ENCODE data around the gene UBE2Q1.
A peak's percentile ranks its signal among the peaks of the same experiment; 100 is the strongest.
"Not testable (repeated sequence)": the region's sequence is repeated elsewhere in the genome, so short reads cannot be mapped to it uniquely, and the experiment has no call there.

UBE2Q1 gene

GRCh38 chr1:154550657-154551056, 7.8 kb downstream of the UBE2Q1 start:
- no peak for DNase-seq (ENCODE audit: low spot score)

- no peak for DNase-seq (ENCODE audit: low spot score)
Observed at GRCh38 chr1:154550070-154550469, 8.4 kb downstream of the UBE2Q1 start.

DNA sequence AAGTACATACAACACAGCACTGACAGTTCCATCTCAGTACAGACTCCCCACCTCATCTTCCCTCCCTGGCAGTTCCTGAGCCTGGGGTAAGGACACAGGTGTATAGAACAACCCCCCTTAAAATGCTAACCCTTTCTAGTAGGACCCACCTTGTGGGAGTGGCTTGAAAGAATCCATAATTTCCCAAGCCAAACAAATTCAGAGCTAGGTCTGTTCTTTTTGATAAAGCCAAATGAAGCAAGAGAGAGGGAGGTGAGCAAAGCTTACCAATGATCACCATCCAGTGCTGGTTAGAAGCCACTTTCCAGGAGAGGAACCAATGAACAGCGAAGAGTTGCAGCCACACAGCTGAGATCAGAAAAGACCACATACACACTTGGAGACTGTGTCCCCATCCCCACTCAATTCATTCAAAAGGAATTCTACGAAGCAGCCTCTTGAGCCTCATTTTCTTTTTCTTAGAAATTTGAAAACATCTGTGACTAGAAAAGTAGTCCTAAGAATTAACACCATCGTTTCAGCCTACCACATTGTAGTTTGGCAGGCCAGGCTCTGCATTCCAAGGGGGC, 9.2 kb downstream of the UBE2Q1 start:
- no peak for DNase-seq (ENCODE audit: low spot score)

DNA sequence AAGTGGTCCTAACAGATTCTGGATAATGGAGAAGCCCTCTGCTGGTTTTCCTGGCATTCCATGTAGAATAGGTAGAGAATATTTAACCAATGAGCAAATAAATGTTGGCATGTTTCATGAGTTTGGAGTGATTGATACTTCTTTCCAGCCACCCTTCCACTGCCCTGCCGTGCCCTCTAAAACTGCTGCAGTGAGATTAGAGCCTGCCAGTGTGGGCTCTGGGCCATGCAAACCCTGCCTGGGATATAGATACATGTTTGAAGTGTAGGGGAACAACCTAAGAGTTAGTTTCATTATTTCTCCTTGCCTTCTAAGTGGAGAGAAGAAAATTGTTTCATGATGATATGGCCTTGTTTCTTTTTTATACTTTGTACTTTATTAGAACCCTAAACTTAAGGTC, 10.4 kb downstream of the UBE2Q1 start:
- no peak for DNase-seq (ENCODE audit: low spot score)

DNA sequence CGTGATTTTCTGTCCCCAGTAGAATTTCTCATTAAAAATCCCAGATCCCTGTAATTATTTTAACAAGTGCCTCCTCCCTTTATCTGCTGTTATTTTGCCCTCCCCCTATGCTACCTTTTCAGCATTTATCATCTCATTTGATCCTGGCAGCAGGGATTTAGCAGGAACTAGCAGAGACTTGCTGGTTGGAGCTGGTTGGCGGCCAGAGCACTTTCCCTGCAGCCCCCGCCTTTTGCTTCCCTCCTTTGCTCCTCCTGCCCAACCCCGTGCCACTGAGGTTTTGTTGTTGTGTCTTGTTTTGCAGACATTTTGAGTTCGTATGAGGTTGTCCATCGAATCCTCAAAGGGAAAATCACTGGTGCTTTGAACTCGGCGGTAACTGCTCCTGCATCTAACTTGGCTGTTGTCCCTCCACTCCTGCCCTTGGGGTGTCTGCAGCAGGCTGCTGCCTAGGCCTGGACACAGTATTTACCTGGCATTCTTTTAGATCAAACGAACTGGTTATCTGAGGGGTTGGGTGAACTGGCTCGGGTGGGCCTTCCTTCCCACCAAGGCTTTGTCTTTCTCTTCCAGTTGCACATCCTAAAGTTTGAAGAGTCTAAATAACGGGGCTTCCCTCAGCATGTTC, 11.2 kb downstream of the UBE2Q1 start:
- DNase-seq (ENCODE audit: low spot score) = no peak

GRCh38 chr1:154546264-154547063, 12.0 kb downstream of the UBE2Q1 start:
- DNase-seq (ENCODE audit: low spot score) = peak; percentile 88

DNA sequence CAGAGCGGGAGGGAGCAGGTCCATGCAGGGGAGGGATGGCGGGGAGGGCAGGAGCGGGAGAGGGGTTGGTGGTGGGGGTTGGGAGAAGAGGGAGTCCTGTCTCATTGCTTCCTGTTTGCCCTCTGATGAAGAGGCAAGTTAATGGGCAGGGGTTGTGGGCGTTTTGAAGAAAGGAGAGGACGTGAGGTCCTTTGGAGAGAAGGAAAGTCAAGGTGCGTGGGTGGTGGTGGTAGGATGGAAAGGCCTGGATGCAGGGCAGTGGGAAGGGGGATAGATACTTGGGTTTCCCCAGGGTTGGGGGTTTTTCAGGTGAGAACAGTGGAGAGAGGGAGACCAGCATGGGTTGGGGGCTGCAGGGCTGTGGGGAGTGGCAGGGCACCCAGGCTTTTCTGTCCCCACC, 17.2 kb downstream of the UBE2Q1 start:
- DNase-seq (ENCODE audit: low spot score) = no peak

DNA sequence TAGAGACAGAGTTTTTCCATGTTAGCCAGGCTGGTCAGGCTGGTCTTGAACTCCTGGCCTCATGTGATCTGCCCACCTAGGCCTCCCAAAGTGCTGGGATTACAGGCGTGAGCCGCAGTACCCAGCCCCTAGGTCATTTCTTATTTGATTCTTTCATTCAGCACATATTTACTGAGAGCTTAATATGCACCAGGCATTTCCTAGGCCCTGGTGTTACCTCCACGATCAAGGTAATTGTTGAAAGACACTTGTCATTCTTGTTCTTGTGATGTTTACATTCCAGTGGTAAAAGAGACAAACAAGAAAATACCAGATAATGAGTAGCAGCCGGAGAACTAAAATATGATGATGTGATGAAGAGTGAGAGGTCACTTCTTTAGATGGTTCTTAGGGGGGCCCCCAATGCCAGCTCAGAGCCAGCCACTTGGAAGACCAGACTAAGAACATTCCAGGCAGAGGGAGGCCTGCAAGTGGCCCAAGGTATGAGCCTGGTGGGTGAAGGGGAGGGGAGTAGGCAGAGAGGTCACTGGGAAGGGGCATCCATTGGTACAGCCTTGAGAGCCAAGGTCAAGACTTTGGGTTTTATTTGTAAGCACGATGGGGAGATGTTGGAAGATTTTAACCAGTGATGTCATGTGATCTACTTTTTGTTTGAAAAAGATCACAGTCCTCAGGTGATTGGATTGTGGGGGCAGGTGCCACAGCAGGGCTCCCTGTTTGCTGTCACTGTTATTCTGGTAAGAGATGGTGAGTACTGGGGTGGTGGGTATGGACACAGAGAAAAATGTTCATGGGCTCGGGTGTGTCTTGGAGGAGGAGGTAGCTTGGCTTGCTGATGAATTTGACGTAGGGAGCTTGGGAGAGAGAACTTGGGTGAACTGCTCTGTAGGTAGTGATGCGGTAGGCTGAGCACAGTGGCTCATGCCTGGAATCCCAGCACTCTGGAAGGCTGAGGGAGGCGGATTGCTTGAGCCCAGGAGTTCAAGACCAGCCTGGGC, 18.7 kb downstream of the UBE2Q1 start:
- no peak for DNase-seq (ENCODE audit: low spot score)

DNA sequence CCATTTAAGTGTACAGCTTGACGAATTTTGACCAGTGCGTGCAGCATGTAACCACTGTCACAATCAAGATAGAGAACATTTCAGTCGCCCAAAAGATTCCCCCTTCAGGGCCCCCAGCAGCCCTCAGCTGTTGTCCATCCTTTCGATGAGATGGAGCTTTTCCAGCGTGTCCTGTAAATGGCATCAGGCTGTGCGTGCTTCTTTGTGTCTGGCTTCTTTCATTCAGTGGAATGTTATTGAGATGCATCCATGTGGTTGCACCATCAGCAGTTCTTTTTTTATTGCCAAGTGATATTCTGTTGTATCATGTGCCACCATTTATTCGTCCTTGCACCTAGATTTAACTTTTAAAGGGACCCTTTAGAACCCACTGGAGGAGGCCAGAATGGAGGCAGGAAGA, 21.9 kb downstream of the UBE2Q1 start:
- peak; percentile 61 for DNase-seq (ENCODE audit: low spot score)

DNA sequence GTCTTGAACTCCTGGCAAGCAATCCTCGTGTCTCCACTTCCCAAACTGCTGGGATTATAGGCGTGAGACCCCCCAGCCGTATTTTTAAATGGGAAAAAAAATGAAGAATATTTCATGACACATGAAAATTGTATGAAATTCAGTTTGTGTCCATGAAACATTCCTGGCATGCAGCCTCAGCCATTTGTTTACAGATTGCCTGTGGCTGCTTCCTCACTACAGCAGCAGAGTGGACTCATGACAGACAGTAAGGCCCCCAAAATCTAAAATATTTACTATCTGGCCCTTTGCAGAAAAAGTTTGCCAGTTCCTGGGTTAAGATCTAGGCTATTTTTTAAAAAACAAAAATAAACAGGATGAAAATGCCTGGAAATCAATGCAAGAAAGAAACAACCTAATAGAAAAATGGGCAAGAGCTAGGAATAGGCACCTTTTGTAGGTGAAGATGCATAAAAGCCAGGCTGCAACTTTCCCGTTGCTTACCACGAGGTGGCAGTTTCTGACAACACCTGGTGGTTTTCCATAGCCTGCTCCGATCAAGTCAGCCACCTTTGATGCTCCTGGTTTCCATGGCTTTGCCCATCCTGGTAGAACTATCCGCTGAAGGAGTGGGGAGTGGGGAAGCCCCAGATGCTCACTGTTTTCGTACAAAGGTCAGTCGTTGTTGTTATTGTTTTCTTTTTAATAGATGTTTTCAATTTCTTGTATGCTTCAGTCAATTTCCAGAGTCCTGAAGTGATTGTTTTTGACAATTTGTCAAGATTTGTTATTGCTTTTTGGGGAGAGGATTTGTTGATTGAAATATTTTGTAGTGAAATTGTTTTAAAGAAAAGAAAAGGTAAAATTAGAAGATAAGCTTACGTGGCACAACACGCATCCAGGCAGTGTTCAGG, 24.3 kb downstream of the UBE2Q1 start:
- DNase-seq (ENCODE audit: low spot score) = no peak

- DNase-seq (ENCODE audit: low spot score) = not testable (repeated sequence)
Observed at GRCh38 chr1:154531950-154532349, 26.5 kb downstream of the UBE2Q1 start.

DNA sequence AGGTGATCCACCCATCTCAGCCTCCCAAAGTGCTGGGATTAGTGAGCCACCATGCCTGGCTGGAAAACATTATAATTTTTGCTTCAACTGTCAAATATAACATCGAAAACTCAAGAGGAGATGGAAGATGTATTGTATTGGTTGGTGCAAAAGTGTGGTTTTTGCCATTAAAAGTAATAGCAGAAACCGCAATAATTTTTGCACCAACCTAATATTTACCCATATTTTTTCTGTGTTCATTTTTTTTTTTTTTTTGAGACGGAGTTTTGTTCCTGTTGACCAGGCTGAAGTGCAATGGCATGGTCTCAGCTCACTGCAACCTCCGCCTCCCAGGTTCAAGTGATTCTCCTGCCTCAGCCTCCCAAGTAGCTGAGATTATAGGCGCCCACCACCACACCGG, 29.2 kb downstream of the UBE2Q1 start:
- no peak for DNase-seq (ENCODE audit: low spot score)

DNA sequence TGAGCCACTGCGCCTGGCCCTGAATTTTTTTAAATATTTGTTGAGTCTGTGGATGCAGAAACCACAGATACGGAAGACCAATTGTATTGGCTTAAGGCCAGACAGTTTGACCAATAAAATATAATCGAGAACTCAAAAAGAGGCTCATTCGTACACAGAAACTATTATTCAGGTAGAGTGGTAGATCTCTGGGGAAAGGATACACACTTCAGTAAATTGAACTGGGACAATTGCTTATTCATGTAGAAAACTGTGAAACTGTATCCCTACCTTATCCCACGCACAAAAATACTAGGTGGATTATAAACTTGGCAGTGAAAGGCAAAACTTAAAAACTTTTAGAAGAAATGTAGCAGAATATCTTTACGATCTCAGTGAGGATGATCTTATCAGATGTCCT, 31.3 kb downstream of the UBE2Q1 start:
- no peak for DNase-seq (ENCODE audit: low spot score)

DNA sequence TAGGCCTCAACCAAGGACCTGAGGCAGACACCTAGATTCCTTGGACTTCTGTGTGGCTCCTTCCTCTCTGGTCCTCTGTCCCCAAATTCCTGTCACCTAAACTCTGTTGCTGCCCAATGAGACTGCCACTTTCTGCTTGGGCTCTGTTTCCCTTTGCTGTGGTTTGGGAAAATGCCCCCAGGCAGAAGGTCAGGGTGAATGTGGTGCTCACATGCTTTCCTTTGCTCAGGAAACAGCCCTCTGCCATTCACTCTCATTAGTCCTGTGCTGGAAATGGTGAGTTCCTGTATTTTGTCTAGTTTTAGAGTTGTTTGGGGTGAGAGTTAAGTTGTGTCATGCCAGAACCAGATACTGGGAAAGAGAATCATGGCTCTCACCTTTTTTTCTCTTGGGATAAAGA, 33.6 kb downstream of the UBE2Q1 start:
- no peak for DNase-seq (ENCODE audit: low spot score)

GRCh38 chr1:154521695-154522094, 36.8 kb downstream of the UBE2Q1 start:
- DNase-seq (ENCODE audit: low spot score) = no peak

DNA sequence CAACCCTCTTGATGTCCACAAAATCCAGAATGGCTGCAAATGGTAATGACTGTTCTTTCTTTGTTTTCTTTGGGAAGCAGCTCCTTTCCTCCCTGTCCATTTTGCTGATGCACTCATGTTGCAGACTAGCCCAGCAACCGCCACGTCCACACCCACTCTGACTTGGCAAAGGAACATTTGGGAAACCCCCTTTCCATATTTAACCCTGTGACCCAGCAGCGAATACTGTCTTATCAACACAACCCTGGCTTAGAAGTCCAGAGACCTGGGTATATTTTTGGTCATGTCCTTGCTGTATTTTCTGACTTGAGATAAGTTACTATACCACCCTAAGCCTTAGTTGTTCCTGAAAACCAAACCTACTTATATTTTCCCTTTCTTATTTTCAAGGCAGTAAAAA, 38.1 kb downstream of the UBE2Q1 start:
- peak; percentile 26 for DNase-seq (ENCODE audit: low spot score)

DNA sequence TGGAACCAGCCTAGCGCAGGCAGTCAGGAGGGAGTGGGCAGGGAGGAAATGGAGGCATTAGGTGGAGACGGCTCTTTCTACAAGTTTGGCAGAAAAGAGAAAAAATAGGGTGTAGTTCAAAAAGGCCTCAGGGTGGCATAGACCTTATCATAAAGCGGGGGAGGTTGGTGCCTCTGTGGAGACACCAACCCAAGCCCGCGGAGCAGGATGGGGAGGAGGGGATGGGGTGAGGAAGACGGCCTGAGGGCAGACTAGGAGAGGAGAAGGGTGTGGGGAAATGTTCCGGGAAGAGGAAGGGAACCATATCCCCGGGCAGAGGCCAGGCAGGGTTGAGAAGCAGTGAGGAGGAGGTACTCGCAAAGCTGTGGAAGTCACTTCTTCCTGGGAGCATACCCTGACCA, 38.9 kb downstream of the UBE2Q1 start:
- no peak for DNase-seq (ENCODE audit: low spot score)

DNA sequence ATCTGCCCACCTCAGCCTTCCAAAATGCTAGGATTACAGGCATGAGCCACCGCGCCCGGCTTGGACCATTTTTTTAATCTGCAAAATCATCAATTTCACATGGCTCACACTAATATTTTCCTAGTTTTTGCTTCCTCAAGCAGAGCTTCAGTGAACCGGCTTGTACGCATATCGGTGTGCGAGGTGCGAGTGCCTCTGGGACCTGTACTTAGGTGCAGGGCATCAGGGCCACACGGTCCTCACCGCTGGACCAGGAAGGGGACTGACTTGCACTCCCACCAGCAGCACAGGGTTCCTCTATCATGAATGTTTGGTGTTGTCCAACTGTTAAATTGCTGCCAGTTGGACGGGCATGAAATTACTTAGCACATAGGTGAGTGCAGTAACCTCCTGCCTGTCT, 40.8 kb downstream of the UBE2Q1 start:
- no peak for DNase-seq (ENCODE audit: low spot score)

GRCh38 chr1:154514066-154514553, 44.4 kb downstream of the UBE2Q1 start:
- DNase-seq (ENCODE audit: low spot score) = no peak

- no peak for DNase-seq (ENCODE audit: low spot score)
Observed at GRCh38 chr1:154512760-154513159, 45.7 kb downstream of the UBE2Q1 start.

DNA sequence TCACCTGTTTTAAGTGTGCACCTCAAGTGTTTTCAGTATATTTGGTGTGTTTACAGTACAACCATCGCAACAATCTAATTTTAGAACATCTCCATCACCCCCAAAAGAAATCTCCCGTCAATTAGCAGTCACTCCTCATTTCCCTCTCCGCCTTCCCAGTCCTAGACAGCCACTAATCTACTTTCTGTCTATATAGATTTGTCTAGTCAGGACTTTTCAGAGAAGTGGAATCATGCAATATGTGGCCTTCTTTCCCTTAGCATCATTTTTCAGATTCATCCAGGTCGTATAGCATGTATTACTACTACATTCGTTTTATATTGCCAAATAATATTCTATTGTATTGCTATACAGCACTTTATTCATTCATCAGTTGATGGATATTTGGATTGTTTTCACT, 54.6 kb downstream of the UBE2Q1 start:
- DNase-seq (ENCODE audit: low spot score) = no peak

Data from AG20443 (cell line).